Peyer's patch (tissue), 4 donors: Measurements from ENCODE around the gene RUNX1.

Experiments
- CTCF ChIP-seq, 6 experiments: fragments of 450-650 bp in 4 of 6; fragments of 200-600 bp in 2 of 6; sonication (generic) in 1 of 6; IDR thresholded peaks; one replicate each; pipeline ENCODE4 v1.5.1; 2017 to 2019; ENCODE audit warnings: antibody characterized with exemption in 6 of 6, mild to moderate bottlenecking in 3 of 6, moderate library complexity in 1 of 6
- POLR2A ChIP-seq, 2 donors: fragments of 450-650 bp; IDR thresholded peaks; one replicate each; pipeline ENCODE4 v1.5.1; 2017; ENCODE audit warnings: antibody characterized with exemption in 2 of 2, mild to moderate bottlenecking in 2 of 2, moderate library complexity in 2 of 2

GRCh38 chr21:35028451-35028978 is 20.6 kb downstream of the RUNX1 start:
- TF ChIP-seq POLR2A (IDR thresholded peaks at IDR 0.05) (no peak), CTCF (IDR thresholded peaks at IDR 0.05) (no peak)
